ENCODE data around the gene TAF12.

- TF ChIP-seq CTCF (IDR thresholded peaks at IDR 0.05) (no peak), POLR2AphosphoS5 (IDR thresholded peaks at IDR 0.05) (no peak)
Measured at GRCh38 chr1:28682840-28683239, 40.0 kb upstream of the TAF12 start.

Data from esophagus muscularis mucosa (tissue), 3 donors.